A549 (cell line): ENCODE results near the gene CBFB. TPM values are rescaled to one million over a fixed set of nuclear protein-coding genes. Genes with fewer than 3 reads are reported as not detected.

ENCODE experiments used
- ATAC-seq, 2 experiments: fragments of 200-7000 bp in 1 of 2; fragments of >200 bp in 1 of 2; cut with Nextera tagmentation in 1 of 2; cut with Tn5 transposase in 1 of 2; 3 replicates each; pipeline versions ENCODE4 v1.8.0 to v1.9.1; 2018 to 2020; ENCODE audit warnings: mild to moderate bottlenecking in 1 of 2, moderate library complexity in 1 of 2
- CTCF ChIA-PET: fragments of 300-600 bp; sonication (Branson Sonifier 250); formaldehyde crosslinking; extraction: SDS; loops from one replicate; lab custom pipeline; 2021; ENCODE audit warnings: antibody characterized with exemption, inconsistent platforms; lab: Yijun Ruan, JAX
- POLR2A ChIA-PET: fragments of 350-600 bp; formaldehyde crosslinking; extraction: SDS; loops from one replicate; lab custom pipeline; 2021; ENCODE audit warnings: antibody characterized with exemption, inconsistent platforms; lab: Yijun Ruan, JAX
- DNase-seq, 2 experiments: peaks; one replicate each; pipeline versions ENCODE4 v3.0.0 to v3.0.0-alpha.2; 2011 to 2016; ENCODE audit warnings: low read depth in 1 of 2, low spot score in 1 of 2
- FAIRE-seq: peaks from 2 replicates; lab custom pipeline; 2011; peaks lifted over from hg19 to GRCh38; lab: Jason Lieb, UNC
- H3K27ac ChIP-seq, 2 experiments: fragments of >200 bp; sonication (Bioruptor Twin); formaldehyde crosslinking; 3 replicates each; pipeline ENCODE4 v1.5.1; 2016 to 2017
- H3K4me1 ChIP-seq: fragments of >200 bp; sonication (Bioruptor Twin); formaldehyde crosslinking; 3 replicates; pipeline ENCODE4 v1.6.1; 2016
- H3K4me2 ChIP-seq: fragments of >200 bp; sonication (Bioruptor Twin); formaldehyde crosslinking; 3 replicates; pipeline ENCODE4 v1.6.1; 2016
- H3K4me3 ChIP-seq: fragments of >200 bp; sonication (Bioruptor Twin); formaldehyde crosslinking; 3 replicates; pipeline ENCODE4 v1.5.1; 2016
- H3K9me3 ChIP-seq: fragments of >200 bp; sonication (Bioruptor Twin); formaldehyde crosslinking; 3 replicates; pipeline ENCODE4 v1.6.1; 2016
- BHLHE40 ChIP-seq: IDR thresholded peaks from 2 replicates; pipeline ENCODE4 v1.6.1; 2012; ENCODE audit warnings: low read depth, low read length, inconsistent platforms
- CBX2 ChIP-seq: fragments of 200-600 bp; sonication (generic); IDR thresholded peaks from 2 replicates; pipeline ENCODE4 v1.6.1; 2016; ENCODE audit warnings: low read depth, mild to moderate bottlenecking, borderline replicate concordance
- CEBPB ChIP-seq, 2 experiments: fragments of >200 bp in 1 of 2; sonication (Bioruptor Twin) in 1 of 2; formaldehyde crosslinking in 1 of 2; IDR thresholded peaks; 2 replicates each; pipeline ENCODE4 v1.6.1; 2012 to 2016
- CHD4 ChIP-seq: fragments of 200-600 bp; sonication (generic); IDR thresholded peaks from 2 replicates; pipeline ENCODE4 v1.6.1; 2016; ENCODE audit warnings: antibody characterized with exemption, mild to moderate bottlenecking, borderline replicate concordance
- EHMT2 ChIP-seq: fragments of 200-600 bp; sonication (generic); IDR thresholded peaks from 2 replicates; pipeline ENCODE4 v1.6.1; 2016; ENCODE audit warnings: antibody characterized with exemption, low read depth, mild to moderate bottlenecking, moderate library complexity
- FOSL2 ChIP-seq, 2 experiments: fragments of 450-650 bp in 1 of 2; fragments of >200 bp in 1 of 2; sonication (Bioruptor Twin) in 1 of 2; formaldehyde crosslinking; IDR thresholded peaks; 2 replicates each; pipeline versions ENCODE4 v1.5.0 to v1.6.1; 2016 to 2020; ENCODE audit warnings: mild to moderate bottlenecking in 1 of 2, moderate library complexity in 1 of 2
- FOXS1 ChIP-seq: fragments of 250-450 bp; sonication (Bioruptor Pico); IDR thresholded peaks from 2 replicates; pipeline ENCODE4 v1.5.0; 2020; ENCODE audit warnings: mild to moderate bottlenecking, moderate library complexity
- HDAC2 ChIP-seq: fragments of 200-600 bp; sonication (generic); IDR thresholded peaks from 2 replicates; pipeline ENCODE4 v1.6.1; 2016
- MAFK ChIP-seq: fragments of 450-650 bp; IDR thresholded peaks from 2 replicates; pipeline ENCODE4 v1.6.1; 2014; ENCODE audit not compliant: partially characterized antibody
- MYC ChIP-seq: IDR thresholded peaks from 2 replicates; pipeline ENCODE4 v1.6.1; 2012; ENCODE audit warnings: mild to moderate bottlenecking, inconsistent platforms, low read length, improper control_type of control experiment, borderline replicate concordance
- NPAS2 ChIP-seq: fragments of 250-450 bp; sonication (Bioruptor Pico); IDR thresholded peaks from 2 replicates; pipeline ENCODE4 v1.8.0; 2022; ENCODE audit warnings: mild to moderate bottlenecking, moderate library complexity, borderline replicate concordance
- PHF8 ChIP-seq: fragments of 200-600 bp; sonication (generic); IDR thresholded peaks from 2 replicates; pipeline ENCODE4 v1.6.1; 2016; ENCODE audit warnings: low read depth, mild to moderate bottlenecking, antibody characterized with exemption, moderate library complexity, borderline replicate concordance
- POLR2AphosphoS2 ChIP-seq: conservative IDR thresholded peaks from 2 replicates; pipeline ENCODE4 v1.6.1; 2012; ENCODE audit warnings: low read length, improper control_type of control experiment, inconsistent platforms
- RCOR1 ChIP-seq: fragments of 150-350 bp; IDR thresholded peaks from 2 replicates; pipeline ENCODE4 v1.6.1; 2014; ENCODE audit warnings: antibody characterized with exemption, low read length, low read depth
- ZC3H11A ChIP-seq: fragments of 450-650 bp; IDR thresholded peaks from 2 replicates; pipeline ENCODE4 v1.6.1; 2014; ENCODE audit warnings: antibody characterized with exemption, mild to moderate bottlenecking
- ZFP36 ChIP-seq: fragments of 450-650 bp; IDR thresholded peaks from 2 replicates; pipeline ENCODE4 v1.6.1; 2014; ENCODE audit warnings: borderline replicate concordance; ENCODE audit not compliant: partially characterized antibody
- ZSCAN20 ChIP-seq: fragments of 250-450 bp; sonication (Bioruptor Pico); IDR thresholded peaks from 2 replicates; pipeline ENCODE4 v1.8.0; 2022; ENCODE audit warnings: mild to moderate bottlenecking, moderate library complexity
- WGBS: methylation state at CpG from one replicate; pipeline ENCODE4 v1.1.6; 2017; ENCODE audit errors: missing lambda C conversion rate; 5-methylcytosine and 5-hydroxymethylcytosine counted together
- polyA plus RNA-seq, 4 experiments: library from polyadenylated mRNA; depleted of rRNA in 3 of 4; stranded (reverse); fragments of >200 nt; fragmentation: RNase III in 1 of 4; extraction: RNeasy Plus Mini Kit Qiagen cat#74134 plus additional on column Dnase treatment in 1 of 4; gene quantifications; 2 replicates in 3 of 4; 3 replicates in 1 of 4; pipeline ENCODE4 v1.2.3, GENCODE V29; 2011 to 2017
- TF ChIP-seq, protein P1 (sequence below): fragments of 200-600 bp; sonication (generic); IDR thresholded peaks from 2 replicates; pipeline ENCODE4 v1.6.1; 2016; ENCODE audit warnings: antibody characterized with exemption, mild to moderate bottlenecking, moderate library complexity
- TF ChIP-seq, protein P2 (sequence below): fragments of >200 bp; sonication (Bioruptor Twin); formaldehyde crosslinking; IDR thresholded peaks from 3 replicates; pipeline ENCODE4 v1.6.1; 2016
- TF ChIP-seq, protein P3 (sequence below): fragments of >200 bp; sonication (Bioruptor Twin); formaldehyde crosslinking; IDR thresholded peaks from 3 replicates; pipeline ENCODE4 v1.5.1; 2016
- TF ChIP-seq, protein P4 (sequence below): IDR thresholded peaks from 2 replicates; pipeline ENCODE4 v1.6.1; 2012; ENCODE audit warnings: low read depth, borderline replicate concordance

CBFB gene
- polyA plus RNA-seq, 2 of the 4 experiments (the other 2 are of a cell fraction): 27.7 to 61.3 TPM

DNA sequence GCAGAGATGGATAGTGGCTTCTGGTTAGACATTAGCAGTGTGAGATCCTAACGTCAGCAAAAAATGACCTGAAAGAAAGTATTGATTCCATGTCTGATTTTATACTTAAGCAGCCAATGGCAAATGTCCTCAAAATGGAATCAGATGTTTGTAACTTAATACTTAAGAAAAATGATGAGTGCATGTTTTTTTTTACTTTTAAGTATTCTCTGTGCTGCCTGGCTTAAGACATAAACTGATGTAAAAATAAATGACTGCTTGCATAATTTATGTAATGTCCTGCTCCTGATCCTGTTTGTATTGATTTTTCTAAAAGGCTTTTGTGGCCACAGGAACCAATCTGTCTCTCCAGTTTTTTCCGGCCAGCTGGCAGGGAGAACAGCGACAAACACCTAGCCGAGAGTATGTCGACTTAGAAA lies 7.4 kb downstream of the CBFB start:
- DNase-seq (no peak), ATAC-seq (no peak), FAIRE-seq (no peak)
- ChIA-PET POLR2A (no interaction called here), CTCF (interaction anchor here (2.2 to 2.7 kb wide), 2 partner anchors 19 to 59 kb away, joined by 6 to 8 read pairs; no protein-coding TSS in a partner anchor)
- H3K9me3 ChIP-seq: no peaks in the 10 kb centered on the region
- peaks cover under 1% of the 10 kb centered on the region for H3K4me1 ChIP-seq
- H3K4me2 ChIP-seq: no peak overlapping the region
- TF ChIP-seq NPAS2 (CRISPR knock-in tag) (no peak), MAFK (peak; percentile 43)
- no peak overlapping the region for H3K27ac ChIP-seq
- WGBS: 91% methylated on average over 5 of the region's 5 CpGs
- no peak overlapping the region for H3K4me3 ChIP-seq

DNA sequence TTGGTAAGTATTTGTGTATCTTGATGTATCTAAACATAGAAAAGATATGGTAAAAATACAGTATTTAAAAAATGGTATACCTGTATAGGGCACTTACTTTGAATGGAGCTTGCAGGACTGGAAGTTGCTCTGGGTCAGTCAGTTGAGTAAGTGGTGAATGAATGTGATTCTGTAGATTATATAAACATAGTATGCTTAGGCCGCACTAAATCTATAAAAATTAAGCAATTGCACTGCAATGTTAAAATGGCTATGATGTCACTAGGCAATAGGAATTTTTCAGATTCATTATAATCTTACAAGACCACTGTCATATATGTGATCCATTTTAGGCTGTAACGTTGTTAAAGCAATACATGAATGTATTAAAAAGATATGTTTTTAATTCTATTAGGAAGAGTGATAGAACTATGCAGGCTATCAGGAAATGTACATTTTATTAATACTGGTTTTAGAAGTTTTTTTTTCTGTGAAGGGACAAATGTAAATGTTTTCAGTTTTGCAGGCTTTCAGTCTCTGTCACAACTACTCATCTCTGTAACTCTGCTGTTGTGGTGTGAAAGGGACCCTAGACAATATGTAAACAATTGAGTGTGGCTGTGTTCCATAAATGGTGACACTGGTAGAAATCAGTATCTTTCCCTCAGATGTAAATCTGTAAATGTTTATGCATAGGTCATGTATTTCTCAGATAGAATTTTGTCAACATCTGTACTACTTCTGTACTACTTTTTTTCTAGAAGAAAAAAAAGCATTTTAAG lies 10.5 kb downstream of the CBFB start:
- no peak for TF ChIP-seq ZSCAN20 (CRISPR knock-in tag)
- TF ChIP-seq NPAS2 (CRISPR knock-in tag): no peak
- TF ChIP-seq ZFP36: no peak
- no peak for DNase-seq
- ChIA-PET CTCF (interaction anchor here (1.1 to 1.7 kb wide), 2 partner anchors 62 to 81 kb away, joined by 3 to 5 read pairs; no protein-coding TSS in a partner anchor), POLR2A (no interaction called here)
- Histone ChIP-seq H3K4me2 (no peak overlapping the region), H3K27ac (no peak overlapping the region), H3K4me1 (no peaks in the 10 kb centered on the region), H3K9me3 (no peaks in the 10 kb centered on the region), H3K4me3 (no peak overlapping the region)
- no peak for ATAC-seq
- WGBS: 88% methylated on average over 2 of the region's 2 CpGs
- FAIRE-seq: no peak

DNA sequence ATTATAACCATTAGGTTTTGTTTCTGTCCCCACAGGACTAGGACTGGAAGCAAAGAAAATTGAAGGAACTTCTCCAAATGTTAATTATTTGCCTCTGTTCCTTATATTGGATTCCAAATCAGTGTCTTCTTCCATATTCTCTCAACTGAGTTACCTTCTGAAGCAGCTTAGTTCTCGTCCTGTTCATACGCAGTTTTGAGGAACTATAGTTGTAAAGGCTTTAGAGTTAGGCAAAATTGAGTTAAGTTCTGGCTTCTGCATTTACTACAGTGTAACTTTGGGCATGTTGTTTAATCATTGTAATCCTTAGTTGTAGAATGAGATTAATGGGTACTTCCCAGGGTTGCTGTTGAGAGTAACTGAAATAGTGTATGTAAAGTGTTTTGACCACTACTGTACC lies 11.2 kb downstream of the CBFB start:
- H3K4me1 ChIP-seq: no peaks in the 10 kb centered on the region
- ChIA-PET POLR2A (no interaction called here), CTCF (interaction anchor here (1.1 to 2.2 kb wide), 3 partner anchors 62 to 118 kb away, joined by 3 to 5 read pairs (median 4); no protein-coding TSS in a partner anchor)
- H3K4me3 ChIP-seq: no peak overlapping the region
- H3K27ac ChIP-seq: no peak overlapping the region
- no peak overlapping the region for H3K4me2 ChIP-seq
- no peak for TF ChIP-seq PHF8
- no peak for TF ChIP-seq POLR2AphosphoS2
- TF ChIP-seq, protein P1, sequence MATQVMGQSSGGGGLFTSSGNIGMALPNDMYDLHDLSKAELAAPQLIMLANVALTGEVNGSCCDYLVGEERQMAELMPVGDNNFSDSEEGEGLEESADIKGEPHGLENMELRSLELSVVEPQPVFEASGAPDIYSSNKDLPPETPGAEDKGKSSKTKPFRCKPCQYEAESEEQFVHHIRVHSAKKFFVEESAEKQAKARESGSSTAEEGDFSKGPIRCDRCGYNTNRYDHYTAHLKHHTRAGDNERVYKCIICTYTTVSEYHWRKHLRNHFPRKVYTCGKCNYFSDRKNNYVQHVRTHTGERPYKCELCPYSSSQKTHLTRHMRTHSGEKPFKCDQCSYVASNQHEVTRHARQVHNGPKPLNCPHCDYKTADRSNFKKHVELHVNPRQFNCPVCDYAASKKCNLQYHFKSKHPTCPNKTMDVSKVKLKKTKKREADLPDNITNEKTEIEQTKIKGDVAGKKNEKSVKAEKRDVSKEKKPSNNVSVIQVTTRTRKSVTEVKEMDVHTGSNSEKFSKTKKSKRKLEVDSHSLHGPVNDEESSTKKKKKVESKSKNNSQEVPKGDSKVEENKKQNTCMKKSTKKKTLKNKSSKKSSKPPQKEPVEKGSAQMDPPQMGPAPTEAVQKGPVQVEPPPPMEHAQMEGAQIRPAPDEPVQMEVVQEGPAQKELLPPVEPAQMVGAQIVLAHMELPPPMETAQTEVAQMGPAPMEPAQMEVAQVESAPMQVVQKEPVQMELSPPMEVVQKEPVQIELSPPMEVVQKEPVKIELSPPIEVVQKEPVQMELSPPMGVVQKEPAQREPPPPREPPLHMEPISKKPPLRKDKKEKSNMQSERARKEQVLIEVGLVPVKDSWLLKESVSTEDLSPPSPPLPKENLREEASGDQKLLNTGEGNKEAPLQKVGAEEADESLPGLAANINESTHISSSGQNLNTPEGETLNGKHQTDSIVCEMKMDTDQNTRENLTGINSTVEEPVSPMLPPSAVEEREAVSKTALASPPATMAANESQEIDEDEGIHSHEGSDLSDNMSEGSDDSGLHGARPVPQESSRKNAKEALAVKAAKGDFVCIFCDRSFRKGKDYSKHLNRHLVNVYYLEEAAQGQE: no peak
- no peak for TF ChIP-seq NPAS2 (CRISPR knock-in tag)
- no peak for TF ChIP-seq CEBPB (IDR thresholded peaks at IDR 0.05)
- TF ChIP-seq, protein P2, sequence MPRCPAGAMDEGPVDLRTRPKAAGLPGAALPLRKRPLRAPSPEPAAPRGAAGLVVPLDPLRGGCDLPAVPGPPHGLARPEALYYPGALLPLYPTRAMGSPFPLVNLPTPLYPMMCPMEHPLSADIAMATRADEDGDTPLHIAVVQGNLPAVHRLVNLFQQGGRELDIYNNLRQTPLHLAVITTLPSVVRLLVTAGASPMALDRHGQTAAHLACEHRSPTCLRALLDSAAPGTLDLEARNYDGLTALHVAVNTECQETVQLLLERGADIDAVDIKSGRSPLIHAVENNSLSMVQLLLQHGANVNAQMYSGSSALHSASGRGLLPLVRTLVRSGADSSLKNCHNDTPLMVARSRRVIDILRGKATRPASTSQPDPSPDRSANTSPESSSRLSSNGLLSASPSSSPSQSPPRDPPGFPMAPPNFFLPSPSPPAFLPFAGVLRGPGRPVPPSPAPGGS: no peak
- no peak for TF ChIP-seq FOXS1 (CRISPR knock-in tag)
- TF ChIP-seq FOSL2 (IDR thresholded peaks at IDR 0.05): no peak
- no peak for TF ChIP-seq FOSL2 (CRISPR knock-in tag; IDR thresholded peaks at IDR 0.05)
- TF ChIP-seq ZC3H11A: no peak
- TF ChIP-seq, protein P3, sequence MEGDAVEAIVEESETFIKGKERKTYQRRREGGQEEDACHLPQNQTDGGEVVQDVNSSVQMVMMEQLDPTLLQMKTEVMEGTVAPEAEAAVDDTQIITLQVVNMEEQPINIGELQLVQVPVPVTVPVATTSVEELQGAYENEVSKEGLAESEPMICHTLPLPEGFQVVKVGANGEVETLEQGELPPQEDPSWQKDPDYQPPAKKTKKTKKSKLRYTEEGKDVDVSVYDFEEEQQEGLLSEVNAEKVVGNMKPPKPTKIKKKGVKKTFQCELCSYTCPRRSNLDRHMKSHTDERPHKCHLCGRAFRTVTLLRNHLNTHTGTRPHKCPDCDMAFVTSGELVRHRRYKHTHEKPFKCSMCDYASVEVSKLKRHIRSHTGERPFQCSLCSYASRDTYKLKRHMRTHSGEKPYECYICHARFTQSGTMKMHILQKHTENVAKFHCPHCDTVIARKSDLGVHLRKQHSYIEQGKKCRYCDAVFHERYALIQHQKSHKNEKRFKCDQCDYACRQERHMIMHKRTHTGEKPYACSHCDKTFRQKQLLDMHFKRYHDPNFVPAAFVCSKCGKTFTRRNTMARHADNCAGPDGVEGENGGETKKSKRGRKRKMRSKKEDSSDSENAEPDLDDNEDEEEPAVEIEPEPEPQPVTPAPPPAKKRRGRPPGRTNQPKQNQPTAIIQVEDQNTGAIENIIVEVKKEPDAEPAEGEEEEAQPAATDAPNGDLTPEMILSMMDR: no peak
- no peak for TF ChIP-seq HDAC2
- TF ChIP-seq CHD4: no peak
- TF ChIP-seq RCOR1: no peak
- no peak for TF ChIP-seq MYC
- TF ChIP-seq, protein P4, sequence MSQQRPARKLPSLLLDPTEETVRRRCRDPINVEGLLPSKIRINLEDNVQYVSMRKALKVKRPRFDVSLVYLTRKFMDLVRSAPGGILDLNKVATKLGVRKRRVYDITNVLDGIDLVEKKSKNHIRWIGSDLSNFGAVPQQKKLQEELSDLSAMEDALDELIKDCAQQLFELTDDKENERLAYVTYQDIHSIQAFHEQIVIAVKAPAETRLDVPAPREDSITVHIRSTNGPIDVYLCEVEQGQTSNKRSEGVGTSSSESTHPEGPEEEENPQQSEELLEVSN: no peak
- TF ChIP-seq EHMT2: no peak
- TF ChIP-seq CBX2: no peak
- TF ChIP-seq BHLHE40: no peak
- H3K9me3 ChIP-seq: no peaks in the 10 kb centered on the region
- DNase-seq: no peak
- ATAC-seq: no peak
- no peak for FAIRE-seq
- WGBS: 94% methylated on average over 2 of the region's 2 CpGs
